HEK293 (cell line): ENCODE measurements around the gene KRT82.
"Not testable (repeated sequence)": the region's sequence is repeated elsewhere in the genome, so short reads cannot be mapped to it uniquely, and the experiment has no call there.

Experiments used
- CTCF ChIA-PET: fragments of 350-600 bp; formaldehyde crosslinking; extraction: SDS; loops from one replicate; lab custom pipeline; 2021; ENCODE audit warnings: antibody characterized with exemption; lab: Yijun Ruan, JAX
- POLR2A ChIA-PET: fragments of 300-600 bp; formaldehyde crosslinking; extraction: SDS; loops from one replicate; lab custom pipeline; 2020; ENCODE audit warnings: antibody characterized with exemption, inconsistent platforms; lab: Yijun Ruan, JAX
- H3K27ac ChIP-seq: fragments of 200-500 bp; sonication (Bioruptor generic); 2 replicates; pipeline ENCODE4 v1.5.1; 2014; ENCODE audit warnings: low read depth, low read length, control low read depth, inconsistent platforms; ENCODE audit errors: extremely low read depth
- H3K36me3 ChIP-seq, 2 experiments: fragments of 200-500 bp in 1 of 2; sonication (Bioruptor generic) in 1 of 2; 1 replicate in 1 of 2; 2 replicates in 1 of 2; pipeline ENCODE4 v1.5.1; 2014 to 2017; ENCODE audit warnings: inconsistent platforms in 2 of 2, low read length in 2 of 2; ENCODE audit not compliant: control insufficient read depth in 2 of 2, insufficient read depth in 1 of 2
- H3K4me1 ChIP-seq: fragments of 200-500 bp; sonication (Bioruptor generic); 2 replicates; pipeline ENCODE4 v1.5.1; 2014; ENCODE audit warnings: mild to moderate bottlenecking, low read length, inconsistent platforms; ENCODE audit not compliant: control insufficient read depth, insufficient read depth
- H3K4me3 ChIP-seq: 2 replicates; pipeline ENCODE4 v1.5.1; 2011; ENCODE audit warnings: low read depth, mild to moderate bottlenecking, control low read depth, low read length, moderate library complexity
- H3K9me3 ChIP-seq: fragments of 200-500 bp; sonication (Bioruptor generic); 2 replicates; pipeline ENCODE4 v1.5.1; 2014; ENCODE audit warnings: low read depth, low read length, inconsistent platforms; ENCODE audit not compliant: control insufficient read depth, insufficient read depth
- KLF1 ChIP-seq: fragments of 450-650 bp; formaldehyde crosslinking; IDR thresholded peaks from 2 replicates; pipeline ENCODE4 v1.5.1; 2016; ENCODE audit warnings: missing biosample characterization, missing genetic modification characterization
- KLF17 ChIP-seq: fragments of 450-650 bp; formaldehyde crosslinking; IDR thresholded peaks from 2 replicates; pipeline ENCODE4 v1.5.1; 2016; ENCODE audit warnings: missing biosample characterization, missing genetic modification characterization
- REST ChIP-seq: fragments of 450-650 bp; formaldehyde crosslinking; IDR thresholded peaks from 2 replicates; pipeline ENCODE4 v1.5.1; 2016; ENCODE audit warnings: missing biosample characterization, missing genetic modification characterization
- ZEB2 ChIP-seq: fragments of 450-650 bp; formaldehyde crosslinking; IDR thresholded peaks from 2 replicates; pipeline ENCODE4 v1.5.1; 2016; ENCODE audit warnings: missing biosample characterization, missing genetic modification characterization
- ZFHX2 ChIP-seq: fragments of 450-650 bp; formaldehyde crosslinking; conservative IDR thresholded peaks from 2 replicates; pipeline ENCODE4 v1.5.1; 2016; ENCODE audit warnings: missing biosample characterization, missing genetic modification characterization
- ZNF112 ChIP-seq: fragments of 450-650 bp; formaldehyde crosslinking; IDR thresholded peaks from 2 replicates; pipeline ENCODE4 v1.5.0; 2017; ENCODE audit warnings: missing biosample characterization, missing genetic modification characterization
- ZNF24 ChIP-seq: fragments of 450-650 bp; formaldehyde crosslinking; IDR thresholded peaks from 2 replicates; pipeline ENCODE4 v1.5.1; 2016; ENCODE audit warnings: missing biosample characterization, missing genetic modification characterization
- ZNF26 ChIP-seq: fragments of 450-650 bp; formaldehyde crosslinking; IDR thresholded peaks from 2 replicates; pipeline ENCODE4 v1.5.1; 2016; ENCODE audit warnings: missing biosample characterization, missing genetic modification characterization
- ZNF518A ChIP-seq: fragments of 450-650 bp; formaldehyde crosslinking; conservative IDR thresholded peaks from 2 replicates; pipeline ENCODE4 v1.5.1; 2016; ENCODE audit warnings: low read depth, missing biosample characterization, missing genetic modification characterization
- ZNF768 ChIP-seq: fragments of 450-650 bp; formaldehyde crosslinking; IDR thresholded peaks from 2 replicates; pipeline ENCODE4 v1.5.1; 2018; ENCODE audit warnings: missing biosample characterization, mild to moderate bottlenecking, missing genetic modification characterization

KRT82 gene

GRCh38 chr12:52411815-52412214 lies 5.7 kb upstream of the KRT82 start:
- Histone ChIP-seq H3K9me3 (no peaks in the 10 kb centered on the region), H3K27ac (no peak overlapping the region), H3K4me1 (no peaks in the 10 kb centered on the region), H3K36me3 (no peaks in the 10 kb centered on the region), H3K4me3 (no peak overlapping the region)
- TF ChIP-seq KLF1 (peak; percentile 66), ZNF112 (no peak), ZNF768 (tag by site-specific recombination) (no peak), ZNF24 (no peak), KLF17 (tag by site-specific recombination) (peak; percentile 62; the same call in 1 of the 2 replicates), ZNF518A (tag by site-specific recombination) (no peak), ZEB2 (tag by site-specific recombination) (no peak), REST (tag by site-specific recombination) (no peak), ZNF26 (tag by site-specific recombination) (no peak)
- ChIA-PET CTCF (interaction anchor here (1.3 to 2.3 kb wide), 3 partner anchors 13 to 31 kb away, joined by 4 to 7 read pairs (median 7); no protein-coding TSS in a partner anchor), POLR2A (interaction anchor here (0.5 kb wide), 1 partner anchor 455 kb away, joined by 5 read pairs; no protein-coding TSS in a partner anchor)

- POLR2A ChIA-PET, H3K4me1 ChIP-seq, H3K9me3 ChIP-seq, H3K4me3 ChIP-seq, H3K36me3 ChIP-seq, H3K27ac ChIP-seq, CTCF ChIA-PET: not testable (repeated sequence)
- peak; percentile 45 for TF ChIP-seq ZFHX2 (tag by site-specific recombination)
Observed at GRCh38 chr12:52410589-52411248, 4.6 kb upstream of the KRT82 start.
